ENCODE measurements around the gene AMBN. TPM values are rescaled to one million over a fixed set of nuclear protein-coding genes. Genes with fewer than 3 reads are reported as not detected.

Gene AMBN
- total RNA-seq, 2 donors from 2014 or later = not detected

DNA sequence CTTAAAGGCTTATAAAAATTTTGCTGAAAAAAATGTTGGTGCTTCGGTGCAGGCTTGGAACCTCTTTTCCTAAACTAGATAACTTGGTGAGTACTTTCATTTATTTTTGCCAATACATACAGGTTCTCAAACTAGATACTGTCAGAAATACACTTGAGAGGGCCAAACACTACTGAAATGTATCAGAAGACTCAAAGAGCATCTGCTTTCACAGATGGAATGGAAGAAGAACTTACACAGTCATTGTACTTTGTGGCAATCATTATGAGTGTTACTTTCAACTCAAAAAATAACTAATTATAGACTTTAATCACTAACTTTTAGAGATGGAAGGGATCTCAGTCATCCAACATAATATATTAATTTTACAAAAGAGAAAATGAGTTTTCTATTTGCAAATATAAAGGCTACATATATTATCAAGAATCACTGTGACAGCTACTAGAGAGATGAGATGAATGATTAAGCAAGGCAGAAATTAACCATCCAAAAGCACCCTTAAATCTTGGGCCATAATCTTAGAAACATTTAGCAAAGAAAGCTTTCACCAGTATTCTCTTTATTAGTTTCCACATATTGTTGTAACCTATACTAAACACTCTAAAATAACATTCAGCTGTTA is 37.5 kb downstream of the AMBN start:
- DNase-seq = no peak
- no peaks in the 10 kb centered on the region for H3K27me3 ChIP-seq
- no peak overlapping the region for H3K27ac ChIP-seq
- no peak overlapping the region for H3K4me3 ChIP-seq
- intact Hi-C loops (cut with DNase I) = no loop called here
- no peaks in the 10 kb centered on the region for H3K9me3 ChIP-seq
- TF ChIP-seq, protein P1, sequence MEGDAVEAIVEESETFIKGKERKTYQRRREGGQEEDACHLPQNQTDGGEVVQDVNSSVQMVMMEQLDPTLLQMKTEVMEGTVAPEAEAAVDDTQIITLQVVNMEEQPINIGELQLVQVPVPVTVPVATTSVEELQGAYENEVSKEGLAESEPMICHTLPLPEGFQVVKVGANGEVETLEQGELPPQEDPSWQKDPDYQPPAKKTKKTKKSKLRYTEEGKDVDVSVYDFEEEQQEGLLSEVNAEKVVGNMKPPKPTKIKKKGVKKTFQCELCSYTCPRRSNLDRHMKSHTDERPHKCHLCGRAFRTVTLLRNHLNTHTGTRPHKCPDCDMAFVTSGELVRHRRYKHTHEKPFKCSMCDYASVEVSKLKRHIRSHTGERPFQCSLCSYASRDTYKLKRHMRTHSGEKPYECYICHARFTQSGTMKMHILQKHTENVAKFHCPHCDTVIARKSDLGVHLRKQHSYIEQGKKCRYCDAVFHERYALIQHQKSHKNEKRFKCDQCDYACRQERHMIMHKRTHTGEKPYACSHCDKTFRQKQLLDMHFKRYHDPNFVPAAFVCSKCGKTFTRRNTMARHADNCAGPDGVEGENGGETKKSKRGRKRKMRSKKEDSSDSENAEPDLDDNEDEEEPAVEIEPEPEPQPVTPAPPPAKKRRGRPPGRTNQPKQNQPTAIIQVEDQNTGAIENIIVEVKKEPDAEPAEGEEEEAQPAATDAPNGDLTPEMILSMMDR (IDR thresholded peaks at IDR 0.05) = no peak
- no peak overlapping the region for H3K9ac ChIP-seq (ENCODE audit: low read depth in 2 of 2, low read length in 2 of 2)
- no peaks in the 10 kb centered on the region for H3K36me3 ChIP-seq
- no peaks in the 10 kb centered on the region for H3K4me1 ChIP-seq

- no peak for DNase-seq
- Histone ChIP-seq H3K27ac (no peak overlapping the region), H3K9ac (ENCODE audit: low read depth in 2 of 2, low read length in 2 of 2) (no peak overlapping the region), H3K4me3 (no peak overlapping the region), H3K9me3 (no peaks in the 10 kb centered on the region), H3K4me1 (no peaks in the 10 kb centered on the region), H3K36me3 (no peaks in the 10 kb centered on the region), H3K27me3 (no peaks in the 10 kb centered on the region)
- intact Hi-C loops (cut with DNase I) = no loop called here
- TF ChIP-seq, protein P1 (IDR thresholded peaks at IDR 0.05) = no peak
These were observed 38.1 kb downstream of the AMBN start for GRCh38 chr4:70630162-70630561.

GRCh38 chr4:70632028-70632427 is 40.0 kb downstream of the AMBN start:
- H3K36me3 ChIP-seq = no peaks in the 10 kb centered on the region
- no peaks in the 10 kb centered on the region for H3K4me1 ChIP-seq
- TF ChIP-seq, protein P1 (IDR thresholded peaks at IDR 0.05) = no peak
- H3K4me3 ChIP-seq = no peak overlapping the region
- no peak overlapping the region for H3K9ac ChIP-seq (ENCODE audit: low read depth in 2 of 2, low read length in 2 of 2)
- no peak for DNase-seq
- intact Hi-C loops (cut with DNase I) = no loop called here
- no peaks in the 10 kb centered on the region for H3K9me3 ChIP-seq
- no peaks in the 10 kb centered on the region for H3K27me3 ChIP-seq
- no peak overlapping the region for H3K27ac ChIP-seq

GRCh38 chr4:70634482-70634881 is 42.4 kb downstream of the AMBN start:
- no peaks in the 10 kb centered on the region for H3K4me1 ChIP-seq
- H3K9ac ChIP-seq (ENCODE audit: low read depth in 2 of 2, low read length in 2 of 2) = no peak overlapping the region
- no peak for DNase-seq
- no peak overlapping the region for H3K27ac ChIP-seq
- H3K9me3 ChIP-seq = no peaks in the 10 kb centered on the region
- no peaks in the 10 kb centered on the region for H3K36me3 ChIP-seq
- H3K27me3 ChIP-seq = no peaks in the 10 kb centered on the region
- TF ChIP-seq, protein P1 (IDR thresholded peaks at IDR 0.05) = no peak
- H3K4me3 ChIP-seq = no peak overlapping the region
- intact Hi-C loops (cut with DNase I) = no loop called here

DNA sequence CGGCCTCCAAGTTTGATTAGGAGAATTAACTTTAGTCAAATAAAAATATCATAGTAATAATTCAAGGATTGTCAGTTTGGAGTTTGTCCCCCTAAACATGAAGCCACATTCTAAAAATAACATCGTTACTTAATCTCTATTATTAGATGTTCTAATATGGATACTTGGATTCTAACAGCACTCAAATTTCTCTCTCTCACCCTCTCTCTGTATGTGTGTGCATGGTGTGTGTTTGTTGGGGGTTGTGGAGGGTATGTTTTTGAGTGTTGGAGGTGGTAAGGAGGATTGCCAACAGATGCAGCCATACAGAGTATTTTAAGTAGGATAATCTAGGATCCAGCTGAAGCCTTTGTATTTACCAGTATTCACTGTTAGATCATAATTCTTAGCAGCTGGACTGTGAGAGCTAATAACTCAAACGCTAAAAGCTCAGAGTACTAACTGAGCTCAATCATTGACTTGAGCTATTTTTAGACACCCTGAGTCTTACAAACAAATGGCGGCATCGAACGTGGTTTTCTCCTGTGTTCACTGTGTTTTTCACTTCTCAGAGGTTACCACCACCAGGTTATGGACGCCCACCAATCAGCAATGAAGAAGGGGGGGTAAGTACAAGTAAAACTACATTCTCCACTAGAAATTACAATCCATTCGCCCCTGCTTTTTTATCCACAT is 45.3 kb downstream of the AMBN start:
- no peaks in the 10 kb centered on the region for H3K4me1 ChIP-seq
- intact Hi-C loops (cut with DNase I) = no loop called here
- DNase-seq = no peak
- no peaks in the 10 kb centered on the region for H3K9me3 ChIP-seq
- no peak overlapping the region for H3K4me3 ChIP-seq
- no peak overlapping the region for H3K27ac ChIP-seq
- TF ChIP-seq, protein P1 (IDR thresholded peaks at IDR 0.05) = no peak
- no peak overlapping the region for H3K9ac ChIP-seq (ENCODE audit: low read depth in 2 of 2, low read length in 2 of 2)
- H3K36me3 ChIP-seq = no peaks in the 10 kb centered on the region
- H3K27me3 ChIP-seq = no peaks in the 10 kb centered on the region
